HG02884 (cell line): ENCODE results near the gene AP1B1.
A peak's percentile ranks its signal among the peaks of the same experiment; 100 is the strongest.
"Not testable (repeated sequence)": the region's sequence is repeated elsewhere in the genome, so short reads cannot be mapped to it uniquely, and the experiment has no call there.

Experiments used
- ATAC-seq: cut with Tn5 transposase; IDR thresholded peaks from one replicate; pipeline ENCODE4 v1.9.1; 2021; ENCODE audit warnings: mild to moderate bottlenecking, moderate library complexity; ENCODE audit not compliant: unreplicated experiment

AP1B1 gene

DNA sequence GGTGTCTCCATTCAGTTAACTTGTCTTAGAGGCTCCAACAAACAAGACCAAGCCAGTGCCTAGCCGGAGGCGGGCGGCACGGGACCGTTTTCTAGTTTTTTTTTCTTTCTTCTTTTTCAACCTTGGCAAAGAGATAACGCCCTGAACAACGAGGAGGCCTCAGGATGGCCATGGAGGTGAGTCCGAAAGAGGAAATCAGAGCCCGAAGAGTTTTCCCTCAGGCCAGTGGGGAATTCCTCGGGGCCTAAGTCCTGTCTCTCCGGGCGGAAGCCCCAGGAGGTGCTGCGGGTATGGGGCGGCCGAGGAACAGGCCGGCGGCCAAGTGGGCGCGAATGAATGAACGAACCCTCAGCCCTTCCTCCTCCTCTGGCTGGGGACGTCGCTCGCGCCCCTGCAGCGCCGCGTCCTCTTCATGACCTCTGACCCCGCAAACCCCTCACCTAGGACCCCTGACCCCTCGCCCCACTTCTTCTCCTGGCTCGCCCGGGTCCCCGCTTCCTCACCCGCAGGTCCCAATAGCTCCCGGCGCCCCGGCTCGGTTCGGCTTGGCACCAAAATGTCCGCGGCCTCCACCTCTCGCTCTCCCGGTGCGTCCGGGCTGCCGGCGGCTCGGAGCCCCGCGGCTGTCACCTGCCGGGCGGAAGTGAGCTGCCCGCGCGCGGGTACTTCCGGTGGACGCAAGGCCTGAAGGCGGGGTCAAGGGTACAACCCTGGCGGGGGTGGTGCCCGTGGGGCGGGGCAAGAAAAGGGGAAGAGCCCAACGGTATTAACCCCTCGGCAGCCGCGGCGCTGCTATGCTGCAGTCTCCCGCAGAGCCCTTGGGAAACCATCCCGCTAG lies at the start of gene AP1B1:
Gene AP1B1 (minus strand): TSS at position 650 of the 838 bp plus-strand sequence. CDS start 21,327 bp downstream, outside the sequence.
- peak; percentile 89 for ATAC-seq

DNA sequence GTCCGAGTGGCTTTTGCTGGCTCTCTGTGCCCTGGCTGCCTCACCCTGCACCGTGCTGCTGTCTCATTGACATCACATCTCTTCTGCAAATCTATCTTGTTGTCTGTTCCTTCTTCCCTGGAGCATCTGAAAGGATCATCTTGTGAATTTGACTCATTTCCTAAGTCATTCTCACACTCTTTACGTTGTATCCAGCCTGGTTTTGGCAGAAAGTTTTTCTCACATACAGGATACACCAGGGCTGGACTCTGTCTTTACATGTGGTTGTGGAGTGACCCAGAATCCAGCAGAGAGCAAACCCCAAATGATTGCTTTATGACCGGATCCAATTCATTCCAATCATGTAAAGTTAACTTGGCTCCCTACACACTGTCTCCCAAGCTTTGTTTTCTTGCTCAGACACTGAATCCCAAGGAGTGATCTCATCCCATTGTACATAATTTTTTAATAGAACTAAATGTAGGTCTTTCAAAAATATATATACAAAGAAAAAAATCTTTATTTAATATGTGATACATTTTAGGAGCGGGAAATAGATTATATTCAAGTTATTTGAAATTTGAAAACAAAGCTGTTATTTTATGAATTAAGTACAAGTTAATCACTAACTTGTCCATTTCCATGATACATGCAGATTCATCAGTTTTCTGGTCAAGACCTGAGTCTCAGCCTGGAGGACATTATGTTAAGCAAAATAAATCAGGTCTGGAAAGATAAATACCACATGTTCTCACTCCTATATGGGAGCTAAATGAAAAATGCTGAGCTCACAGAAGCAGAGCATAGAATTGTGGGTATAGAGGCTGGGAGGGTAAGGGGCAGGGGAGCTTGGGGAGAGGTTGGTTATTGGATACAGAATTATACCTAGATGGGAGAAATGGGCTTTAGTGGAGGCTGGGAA lies 47.1 kb upstream of the AP1B1 start:
- no peak for ATAC-seq

DNA sequence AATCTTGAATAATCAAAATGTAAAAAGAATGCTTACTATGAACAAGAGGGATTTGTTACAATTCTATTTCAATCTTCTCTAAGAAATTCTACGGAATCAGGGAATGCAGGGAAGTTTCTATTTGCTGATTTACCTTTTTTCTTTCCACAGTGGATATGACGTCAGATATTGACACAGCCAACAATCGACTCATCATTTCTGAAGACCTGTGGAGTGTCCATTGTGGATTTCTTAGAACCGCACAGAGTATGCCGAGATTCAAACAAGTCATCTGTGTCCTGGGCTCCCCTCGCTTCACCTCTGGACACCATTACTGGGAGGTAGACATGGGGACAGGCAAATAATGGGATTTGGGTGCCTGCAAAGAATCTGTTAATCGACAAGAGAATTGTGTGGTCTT lies 45.9 kb upstream of the AP1B1 start:
- no peak for ATAC-seq

DNA sequence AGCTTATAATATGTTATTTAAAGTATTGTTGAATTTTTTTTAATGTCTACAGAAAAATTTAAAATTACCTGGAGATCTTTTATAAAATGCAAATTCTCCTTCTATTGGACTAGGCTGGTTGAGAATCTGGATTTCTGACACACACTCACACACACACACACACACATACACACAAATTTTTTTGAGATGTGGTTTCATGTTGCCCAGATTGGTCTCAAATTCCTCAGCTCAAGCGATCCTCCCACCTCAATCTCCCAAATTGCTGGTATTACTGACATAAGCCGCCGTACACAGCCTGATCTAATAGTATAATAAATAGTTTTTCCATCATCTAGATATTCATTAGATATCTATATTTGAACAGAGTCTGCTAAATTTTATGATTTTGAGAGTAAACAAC lies 45.5 kb upstream of the AP1B1 start:
- ATAC-seq: no peak

GRCh38 chr22:29431986-29432385 lies 43.6 kb upstream of the AP1B1 start:
- ATAC-seq: no peak

GRCh38 chr22:29427176-29427760 lies 38.9 kb upstream of the AP1B1 start:
- ATAC-seq: no peak

GRCh38 chr22:29426476-29426875 lies 38.1 kb upstream of the AP1B1 start:
- no peak for ATAC-seq

DNA sequence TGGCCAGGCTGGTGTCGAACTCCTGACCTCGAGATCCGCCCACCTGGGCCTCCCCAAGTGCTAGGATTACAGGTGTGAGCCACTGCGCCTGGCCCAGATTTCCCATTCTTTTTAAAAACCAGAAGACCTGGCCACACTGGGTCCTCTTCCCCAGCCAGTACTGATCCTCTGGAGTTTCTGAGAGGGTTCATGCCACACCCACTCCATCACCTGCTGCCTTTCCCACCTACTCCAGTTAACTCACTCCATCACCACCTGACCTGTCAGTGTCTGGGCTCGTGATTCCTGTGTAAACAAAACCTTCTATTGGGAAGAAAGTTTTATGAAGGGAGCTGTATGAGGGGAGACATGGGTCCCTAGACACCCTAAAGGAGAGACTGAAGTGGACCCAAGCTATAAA lies 30.3 kb upstream of the AP1B1 start:
- ATAC-seq: not testable (repeated sequence)

- not testable (repeated sequence) for ATAC-seq
Measured at GRCh38 chr22:29414951-29415591, 26.7 kb upstream of the AP1B1 start.

GRCh38 chr22:29412772-29413171 lies 24.4 kb upstream of the AP1B1 start:
- ATAC-seq: not testable (repeated sequence)

- peak; percentile 60 for ATAC-seq
Measured at GRCh38 chr22:29411569-29412211, 23.3 kb upstream of the AP1B1 start.

DNA sequence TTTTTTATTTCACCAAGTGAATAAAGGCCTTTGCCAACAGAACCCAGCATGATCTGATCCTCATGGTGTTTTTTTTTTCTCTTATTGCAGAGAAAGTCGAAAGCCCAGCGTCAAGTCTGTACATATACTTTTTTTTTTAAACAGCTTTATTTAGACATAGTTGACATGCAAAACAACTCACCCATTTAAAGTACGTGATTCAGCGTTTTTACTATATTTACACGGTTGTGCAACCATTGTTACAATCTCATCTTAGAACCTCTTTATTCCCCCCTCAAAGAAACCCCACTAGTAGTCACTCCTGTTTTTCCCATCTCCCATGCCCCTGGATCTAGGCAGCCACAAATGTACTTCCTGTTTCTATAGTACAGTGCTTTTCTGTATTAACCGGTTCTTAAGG lies 20.6 kb upstream of the AP1B1 start:
- no peak for ATAC-seq

DNA sequence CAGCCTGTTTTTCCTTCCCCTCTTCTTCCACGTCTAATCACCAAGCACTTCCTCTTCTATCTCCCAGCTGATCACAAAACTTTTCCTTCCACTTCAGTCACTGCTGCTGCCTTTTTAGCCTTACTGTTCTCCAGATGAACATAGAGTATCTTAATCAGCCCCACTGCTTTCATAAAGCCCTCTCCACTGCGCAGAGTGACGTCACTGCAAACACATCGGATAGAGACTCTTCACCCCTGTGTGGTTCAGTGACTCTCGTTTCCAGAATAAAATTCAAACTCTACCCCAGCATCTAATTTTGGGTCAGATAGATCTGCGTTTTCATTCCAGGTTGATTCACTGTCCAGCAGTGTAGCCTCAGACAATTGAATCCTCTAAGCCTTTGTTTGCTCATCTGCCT lies 13.2 kb upstream of the AP1B1 start:
- ATAC-seq: not testable (repeated sequence)

DNA sequence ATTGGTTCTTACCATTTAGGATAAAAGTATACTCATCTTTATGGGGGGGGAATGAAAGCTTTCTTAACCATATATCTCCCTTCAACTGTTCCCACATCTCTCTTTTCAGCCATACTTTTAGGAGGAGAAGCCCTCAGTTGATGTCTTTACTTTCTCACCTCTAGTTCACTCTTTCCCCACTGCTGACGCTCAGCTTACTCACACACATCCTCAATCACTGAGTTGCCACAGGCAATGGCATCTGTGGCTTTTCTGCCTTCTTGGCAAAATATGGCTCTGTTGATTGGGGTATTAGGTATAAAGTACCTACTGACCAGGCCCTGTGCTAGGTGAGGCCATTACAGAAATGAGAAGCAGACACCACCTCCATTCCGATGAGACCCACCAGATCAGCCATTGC lies 12.2 kb upstream of the AP1B1 start:
- no peak for ATAC-seq

GRCh38 chr22:29397791-29398190 lies 9.4 kb upstream of the AP1B1 start:
- no peak for ATAC-seq

- ATAC-seq: no peak
Measured at GRCh38 chr22:29396126-29396525, 7.8 kb upstream of the AP1B1 start.

GRCh38 chr22:29394931-29395581 lies 6.7 kb upstream of the AP1B1 start:
- no peak for ATAC-seq

DNA sequence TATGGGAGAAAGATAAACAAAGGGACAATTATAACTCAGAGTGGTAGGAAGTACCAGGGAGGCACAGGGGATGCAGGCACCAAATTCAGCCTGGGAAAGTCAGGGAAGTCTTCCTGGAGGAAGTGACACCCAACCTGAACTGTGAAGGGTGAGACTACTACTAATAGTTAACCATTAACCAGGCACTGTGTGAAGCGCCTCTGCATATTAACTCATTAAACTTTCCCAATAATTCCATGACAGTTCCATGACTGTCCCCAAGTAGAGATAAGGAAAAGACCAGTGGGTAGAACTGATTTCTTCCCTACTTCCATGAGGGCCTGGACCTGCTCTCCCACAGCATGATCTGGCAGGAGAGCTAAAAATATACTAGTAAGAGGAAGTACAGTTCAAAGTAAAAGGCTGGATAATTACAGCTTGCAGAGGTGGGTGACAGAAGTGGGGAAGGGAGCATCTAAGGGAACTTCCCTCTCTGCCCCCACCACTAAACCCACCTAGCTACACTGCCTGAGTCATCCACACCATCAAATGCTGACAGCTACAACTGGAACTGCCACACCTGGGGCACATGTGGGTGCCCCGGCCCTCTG lies 4.7 kb upstream of the AP1B1 start:
- ATAC-seq: no peak

- no peak for ATAC-seq
Measured at GRCh38 chr22:29391546-29391945, 3.2 kb upstream of the AP1B1 start.

- no peak for ATAC-seq
Measured at GRCh38 chr22:29390270-29390669, 1.9 kb upstream of the AP1B1 start.
